Neural progenitor cell (in vitro differentiated cells): Measurements from ENCODE around the gene PSEN2. TPM values are rescaled to one million over a fixed set of nuclear protein-coding genes. Genes with fewer than 3 reads are reported as not detected.

Experiments
- DNase-seq: peaks from one replicate; pipeline ENCODE4 v3.0.0-alpha.2; 2016; ENCODE audit warnings: low spot score
- H2AFZ ChIP-seq: fragments of 200-600 bp; sonication (generic); replicated peaks from 2 replicates; pipeline ENCODE4 v1.6.1; 2016; ENCODE audit warnings: antibody characterized with exemption
- H3F3A ChIP-seq: fragments of 200-600 bp; sonication (generic); 2 replicates; pipeline ENCODE4 v1.6.1; 2016; ENCODE audit warnings: antibody characterized with exemption, low read depth
- H3K27ac ChIP-seq: fragments of 200-600 bp; sonication (generic); 2 replicates; pipeline ENCODE4 v1.5.1; 2016; ENCODE audit warnings: mild to moderate bottlenecking
- H3K27me3 ChIP-seq: fragments of 200-600 bp; sonication (generic); 2 replicates; pipeline ENCODE4 v1.6.1; 2016; ENCODE audit warnings: mild to moderate bottlenecking, moderate library complexity
- H3K36me3 ChIP-seq: fragments of 200-600 bp; sonication (generic); 2 replicates; pipeline ENCODE4 v1.5.1; 2016
- H3K4me1 ChIP-seq: fragments of 200-600 bp; sonication (generic); 2 replicates; pipeline ENCODE4 v1.6.1; 2016; ENCODE audit warnings: mixed run types
- H3K4me2 ChIP-seq: fragments of 200-600 bp; sonication (generic); 2 replicates; pipeline ENCODE4 v1.6.1; 2016
- H3K4me3 ChIP-seq: fragments of 200-600 bp; sonication (generic); 2 replicates; pipeline ENCODE4 v1.5.1; 2016
- H3K79me2 ChIP-seq: fragments of 200-600 bp; sonication (generic); 2 replicates; pipeline ENCODE4 v1.6.1; 2016; ENCODE audit warnings: low read depth
- H3K9ac ChIP-seq: fragments of 200-600 bp; sonication (generic); 2 replicates; pipeline ENCODE4 v1.6.1; 2016
- H3K9me3 ChIP-seq: fragments of 200-600 bp; sonication (generic); 2 replicates; pipeline ENCODE4 v1.5.1; 2016; ENCODE audit warnings: low read depth
- H4K20me1 ChIP-seq: fragments of 200-600 bp; sonication (generic); 2 replicates; pipeline ENCODE4 v1.6.1; 2016; ENCODE audit warnings: low read depth
- H3K27ac Mint-ChIP-seq: 3 replicates; pipeline ENCODE4 v1.8.0; 2021; ENCODE audit warnings: mixed read lengths
- H3K27me3 Mint-ChIP-seq: 2 replicates; pipeline ENCODE4 v1.8.0; 2022; ENCODE audit warnings: low read depth, mild to moderate bottlenecking, inconsistent platforms, moderate library complexity, mixed read lengths; ENCODE audit not compliant: insufficient read depth
- H3K36me3 Mint-ChIP-seq: 3 replicates; pipeline ENCODE4 v1.8.0; 2021; ENCODE audit warnings: mixed read lengths
- H3K4me1 Mint-ChIP-seq: 3 replicates; pipeline ENCODE4 v1.8.0; 2021; ENCODE audit warnings: mixed read lengths
- H3K4me3 Mint-ChIP-seq: 3 replicates; pipeline ENCODE4 v1.8.0; 2021; ENCODE audit warnings: mild to moderate bottlenecking, moderate library complexity, mixed read lengths
- H3K9me3 Mint-ChIP-seq: 3 replicates; pipeline ENCODE4 v1.8.0; 2020; ENCODE audit warnings: mixed read lengths
- EZH2 ChIP-seq: fragments of 200-600 bp; sonication (generic); IDR thresholded peaks from 2 replicates; pipeline ENCODE4 v1.6.1; 2017; ENCODE audit warnings: antibody characterized with exemption, mild to moderate bottlenecking, moderate library complexity
- EZH2phosphoT487 ChIP-seq: fragments of 200-600 bp; sonication (generic); IDR thresholded peaks from 2 replicates; pipeline ENCODE4 v1.6.1; 2017; ENCODE audit warnings: antibody characterized with exemption
- total RNA-seq: library from RNA; depleted of rRNA; stranded (reverse); fragments of >200 nt; gene quantifications from 2 replicates; pipeline ENCODE4 v1.2.3, GENCODE V29; 2015; ENCODE audit warnings: low replicate concordance
- TF ChIP-seq, protein P1 (sequence below): fragments of 200-600 bp; sonication (generic); IDR thresholded peaks from 2 replicates; pipeline ENCODE4 v1.5.1; 2017; ENCODE audit warnings: antibody characterized with exemption, mild to moderate bottlenecking

Gene PSEN2
- total RNA-seq, 1 donor from 2014 or later, result 11.4 TPM

DNA sequence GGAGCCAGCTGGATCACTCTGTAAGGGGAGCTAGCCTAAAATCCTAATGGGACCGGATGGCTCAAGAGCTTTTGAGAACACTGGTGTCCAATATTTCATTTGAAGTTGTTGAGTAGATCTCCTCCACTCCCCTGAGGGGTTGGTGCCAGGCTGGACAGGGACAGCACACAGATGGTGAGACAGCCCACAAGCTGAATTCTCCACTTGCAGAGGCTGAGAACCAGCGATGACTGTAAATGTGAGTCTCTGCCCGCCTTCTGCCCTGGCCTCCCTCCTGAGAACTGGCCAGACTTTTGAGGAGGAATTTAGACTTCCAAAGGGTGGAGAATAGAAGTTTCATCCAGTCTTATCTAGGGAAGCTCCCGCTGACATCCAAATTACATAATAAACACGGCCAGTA is 49.2 kb downstream of the PSEN2 start:
- peaks cover 2% of the 10 kb centered on the region for H3K9me3 Mint-ChIP-seq
- no peak overlapping the region for H3K9ac ChIP-seq
- peaks cover 5% of the 10 kb centered on the region for H3K36me3 Mint-ChIP-seq
- no peak overlapping the region for H3K4me3 ChIP-seq
- H3K27ac Mint-ChIP-seq, result no peak overlapping the region
- no peak overlapping the region for H3K27ac ChIP-seq
- H2AFZ ChIP-seq, result no peak overlapping the region
- H3K4me1 ChIP-seq, result no peaks in the 10 kb centered on the region
- H3K36me3 ChIP-seq, result no peaks in the 10 kb centered on the region
- H3K27me3 Mint-ChIP-seq, result peaks cover 3% of the 10 kb centered on the region
- H3K4me2 ChIP-seq, result no peak overlapping the region
- H3K79me2 ChIP-seq, result no peaks in the 10 kb centered on the region
- no peak for TF ChIP-seq EZH2phosphoT487
- TF ChIP-seq, protein P1, sequence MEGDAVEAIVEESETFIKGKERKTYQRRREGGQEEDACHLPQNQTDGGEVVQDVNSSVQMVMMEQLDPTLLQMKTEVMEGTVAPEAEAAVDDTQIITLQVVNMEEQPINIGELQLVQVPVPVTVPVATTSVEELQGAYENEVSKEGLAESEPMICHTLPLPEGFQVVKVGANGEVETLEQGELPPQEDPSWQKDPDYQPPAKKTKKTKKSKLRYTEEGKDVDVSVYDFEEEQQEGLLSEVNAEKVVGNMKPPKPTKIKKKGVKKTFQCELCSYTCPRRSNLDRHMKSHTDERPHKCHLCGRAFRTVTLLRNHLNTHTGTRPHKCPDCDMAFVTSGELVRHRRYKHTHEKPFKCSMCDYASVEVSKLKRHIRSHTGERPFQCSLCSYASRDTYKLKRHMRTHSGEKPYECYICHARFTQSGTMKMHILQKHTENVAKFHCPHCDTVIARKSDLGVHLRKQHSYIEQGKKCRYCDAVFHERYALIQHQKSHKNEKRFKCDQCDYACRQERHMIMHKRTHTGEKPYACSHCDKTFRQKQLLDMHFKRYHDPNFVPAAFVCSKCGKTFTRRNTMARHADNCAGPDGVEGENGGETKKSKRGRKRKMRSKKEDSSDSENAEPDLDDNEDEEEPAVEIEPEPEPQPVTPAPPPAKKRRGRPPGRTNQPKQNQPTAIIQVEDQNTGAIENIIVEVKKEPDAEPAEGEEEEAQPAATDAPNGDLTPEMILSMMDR, result no peak
- DNase-seq, result no peak
- H3K27me3 ChIP-seq, result no peaks in the 10 kb centered on the region
- H3K9me3 ChIP-seq, result no peaks in the 10 kb centered on the region
- H3F3A ChIP-seq, result no peaks in the 10 kb centered on the region
- H4K20me1 ChIP-seq, result no peaks in the 10 kb centered on the region
- H3K4me1 Mint-ChIP-seq, result peaks cover 3% of the 10 kb centered on the region
- no peak overlapping the region for H3K4me3 Mint-ChIP-seq

- no peaks in the 10 kb centered on the region for H4K20me1 ChIP-seq
- no peaks in the 10 kb centered on the region for H3K79me2 ChIP-seq
- H3K27me3 ChIP-seq, result no peaks in the 10 kb centered on the region
- no peak overlapping the region for H3K27ac ChIP-seq
- H3K4me2 ChIP-seq, result no peak overlapping the region
- TF ChIP-seq, protein P1, result no peak
- TF ChIP-seq EZH2 (no peak), EZH2phosphoT487 (no peak)
- H3K4me1 ChIP-seq, result no peaks in the 10 kb centered on the region
- no peak overlapping the region for H3K4me3 ChIP-seq
- no peak overlapping the region for H3K4me3 Mint-ChIP-seq
- H2AFZ ChIP-seq, result no peak overlapping the region
- peaks cover 3% of the 10 kb centered on the region for H3K27me3 Mint-ChIP-seq
- H3K36me3 Mint-ChIP-seq, result peaks cover 5% of the 10 kb centered on the region
- peaks cover 3% of the 10 kb centered on the region for H3K4me1 Mint-ChIP-seq
- H3F3A ChIP-seq, result no peaks in the 10 kb centered on the region
- no peak overlapping the region for H3K9ac ChIP-seq
- no peak for DNase-seq
- H3K36me3 ChIP-seq, result no peaks in the 10 kb centered on the region
- no peak overlapping the region for H3K27ac Mint-ChIP-seq
- H3K9me3 Mint-ChIP-seq, result peaks cover 2% of the 10 kb centered on the region
- no peaks in the 10 kb centered on the region for H3K9me3 ChIP-seq
These were observed 49.6 kb downstream of the PSEN2 start for GRCh38 chr1:226919995-226920394.

- Histone ChIP-seq H3K4me3 (no peak overlapping the region), H3F3A (no peaks in the 10 kb centered on the region), H3K4me2 (no peak overlapping the region), H3K79me2 (no peaks in the 10 kb centered on the region), H4K20me1 (no peaks in the 10 kb centered on the region), H3K9me3 (no peaks in the 10 kb centered on the region), H3K4me1 (no peaks in the 10 kb centered on the region), H2AFZ (no peak overlapping the region), H3K27me3 (no peaks in the 10 kb centered on the region), H3K27ac (no peak overlapping the region), H3K36me3 (no peaks in the 10 kb centered on the region), H3K9ac (no peak overlapping the region)
- peaks cover 2% of the 10 kb centered on the region for H3K9me3 Mint-ChIP-seq
- no peak overlapping the region for H3K27ac Mint-ChIP-seq
- no peak overlapping the region for H3K4me3 Mint-ChIP-seq
- H3K27me3 Mint-ChIP-seq, result peaks cover 3% of the 10 kb centered on the region
- H3K4me1 Mint-ChIP-seq, result peaks cover 3% of the 10 kb centered on the region
- peaks cover 5% of the 10 kb centered on the region for H3K36me3 Mint-ChIP-seq
- TF ChIP-seq EZH2 (no peak), EZH2phosphoT487 (no peak)
- TF ChIP-seq, protein P1, result no peak
- DNase-seq, result no peak
These were observed 50.1 kb downstream of the PSEN2 start for GRCh38 chr1:226920446-226920894.
